OCI-LY7 (cell line): ENCODE data around the gene TMEM109. TPM values are rescaled to one million over a fixed set of nuclear protein-coding genes. Genes with fewer than 3 reads are reported as not detected.

Source experiments
- BruUV-seq: library from RNA; stranded (reverse); fragments of 400-500 nt; replicated peaks from 2 replicates; lab custom pipeline; 2021; lab: Mats Ljungman, UMichigan
- CTCF ChIA-PET: fragments of 300-600 bp; sonication (Branson Sonifier 250); formaldehyde crosslinking; loops from one replicate; lab custom pipeline; 2022; ENCODE audit warnings: antibody characterized with exemption; ENCODE audit not compliant: unreplicated experiment; lab: Charles Lee
- POLR2A ChIA-PET: fragments of 300-600 bp; sonication (Branson Sonifier 250); formaldehyde crosslinking; loops from one replicate; lab custom pipeline; 2022; ENCODE audit warnings: antibody characterized with exemption; lab: Charles Lee
- DNase-seq: peaks from one replicate; pipeline ENCODE4 v3.0.0-alpha.2; 2015; ENCODE audit warnings: low spot score
- H2AFZ ChIP-seq: fragments of 200-600 bp; sonication (generic), shearing (Covaris generic); 2 replicates; pipeline ENCODE4 v1.6.1; 2014; ENCODE audit warnings: mild to moderate bottlenecking, antibody characterized with exemption, low read length, moderate library complexity
- H3K27ac ChIP-seq: fragments of 200-600 bp; sonication (generic); 2 replicates; pipeline ENCODE4 v1.5.1; 2014; ENCODE audit warnings: mixed run types, low read depth, mild to moderate bottlenecking, moderate library complexity, low read length, inconsistent platforms; ENCODE audit not compliant: poor library complexity, severe bottlenecking
- H3K36me3 ChIP-seq: fragments of 200-600 bp; sonication (generic); 2 replicates; pipeline ENCODE4 v1.6.1; 2014; ENCODE audit warnings: mild to moderate bottlenecking, antibody characterized with exemption, low read length, moderate library complexity, mixed read lengths; ENCODE audit not compliant: insufficient read depth
- H3K4me1 ChIP-seq: fragments of 200-600 bp; sonication (generic); 2 replicates; pipeline ENCODE4 v1.5.1; 2014; ENCODE audit warnings: mild to moderate bottlenecking, low read length; ENCODE audit not compliant: insufficient read depth, poor library complexity, severe bottlenecking
- H3K4me2 ChIP-seq: fragments of 200-600 bp; sonication (generic); 2 replicates; pipeline ENCODE4 v1.6.1; 2014; ENCODE audit warnings: mild to moderate bottlenecking, low read length
- H3K4me3 ChIP-seq: fragments of 200-600 bp; sonication (generic); 2 replicates; pipeline ENCODE4 v1.5.1; 2014; ENCODE audit warnings: mild to moderate bottlenecking, low read depth, low read length; ENCODE audit not compliant: poor library complexity, severe bottlenecking
- H3K79me2 ChIP-seq: fragments of 200-600 bp; sonication (generic); 2 replicates; pipeline ENCODE4 v1.6.1; 2016; ENCODE audit warnings: low read depth, mild to moderate bottlenecking, low read length, moderate library complexity, mixed read lengths; ENCODE audit not compliant: insufficient read depth
- H3K9me2 ChIP-seq: fragments of 200-600 bp; sonication (generic); 2 replicates; pipeline ENCODE4 v1.6.1; 2016; ENCODE audit warnings: mild to moderate bottlenecking, low read length, mixed read lengths; ENCODE audit not compliant: insufficient read depth
- H3K9me3 ChIP-seq: fragments of 200-600 bp; sonication (generic); 2 replicates; pipeline ENCODE4 v1.6.1; 2014; ENCODE audit warnings: mild to moderate bottlenecking, mixed run types, low read length, mixed read lengths
- H4K20me1 ChIP-seq: fragments of 200-600 bp; sonication (generic); 2 replicates; pipeline ENCODE4 v1.6.1; 2014; ENCODE audit warnings: mild to moderate bottlenecking, antibody characterized with exemption, low read length, moderate library complexity, mixed read lengths; ENCODE audit not compliant: insufficient read depth
- CTCF ChIP-seq: fragments of 200-600 bp; sonication (generic); conservative IDR thresholded peaks from 2 replicates; pipeline ENCODE4 v1.5.1; 2014; ENCODE audit warnings: mild to moderate bottlenecking, antibody characterized with exemption, low read length, moderate library complexity, mixed read lengths
- EZH2phosphoT487 ChIP-seq: fragments of 200-600 bp; sonication (generic); IDR thresholded peaks from 2 replicates; pipeline ENCODE4 v1.6.1; 2018; ENCODE audit warnings: low read depth, borderline replicate concordance, mild to moderate bottlenecking, mixed run types, antibody characterized with exemption, low read length, moderate library complexity, mixed read lengths
- intact Hi-C: fragments of 100-400 bp; cut with micrococcal nuclease; formaldehyde crosslinking; loops from one replicate; pipeline ENCODE4 v1.10.0; 2022; ENCODE audit not compliant: unreplicated experiment
- total RNA-seq, 2 experiments: library from RNA; depleted of rRNA in 1 of 2; stranded (reverse); fragments of >200 nt in 1 of 2; shearing (Covaris generic) in 1 of 2; gene quantifications; 2 replicates each; pipeline ENCODE4 v1.2.3, GENCODE V29; 2014 to 2022

Gene TMEM109
- total RNA-seq, 2 experiments from 2014 or later = 57.0 to 67.8 TPM

DNA sequence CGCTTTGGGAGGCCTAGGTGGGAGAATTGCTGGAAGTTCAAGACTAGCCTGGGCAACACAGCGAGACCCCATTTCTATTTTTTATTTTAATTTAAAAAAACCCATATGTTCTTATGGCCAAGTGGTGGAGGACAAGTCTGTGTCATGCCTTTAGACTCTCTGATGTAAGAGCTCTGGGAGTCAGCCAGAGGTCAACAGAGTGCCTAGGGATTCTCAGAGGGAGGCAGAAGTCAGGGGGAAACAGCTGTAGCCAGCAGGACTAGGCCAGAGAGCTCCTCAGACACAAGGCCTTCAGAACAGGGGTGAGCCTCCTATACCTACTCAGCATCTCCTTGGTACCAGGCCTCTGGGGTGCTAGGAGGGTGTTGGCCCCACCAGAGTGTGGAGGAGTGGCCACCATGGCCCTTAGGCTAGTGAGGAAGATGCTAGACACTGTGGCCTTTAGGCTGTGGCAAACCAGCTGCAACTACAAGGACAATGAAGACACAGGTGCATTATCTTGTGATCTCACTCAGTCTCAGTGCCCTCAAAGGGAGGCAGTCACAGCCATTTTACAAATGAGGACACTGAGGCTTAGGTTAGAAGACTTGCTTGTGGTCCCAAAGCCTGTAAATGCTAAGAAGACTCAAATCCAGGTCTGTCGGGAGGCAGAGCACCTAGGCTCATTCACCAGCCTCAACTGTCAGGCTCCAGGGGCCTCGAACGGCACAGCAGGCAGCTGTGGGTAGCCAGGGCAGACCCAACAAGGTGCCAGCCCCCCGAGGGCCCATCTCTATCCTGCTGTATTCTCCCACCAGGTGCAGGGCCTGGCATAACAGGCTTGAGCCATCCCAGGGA lies 41.6 kb upstream of the TMEM109 start:
- POLR2A ChIA-PET = no interaction called here
- Histone ChIP-seq H3K4me2 (no peak overlapping the region), H3K9me2 (no peaks in the 10 kb centered on the region), H4K20me1 (no peaks in the 10 kb centered on the region), H2AFZ (no peak overlapping the region), H3K4me3 (no peak overlapping the region), H3K36me3 (0 out of 2 replicates have a peak, but pooled peaks cover 4% of the 10 kb centered on the region), H3K27ac (no peak overlapping the region), H3K9me3 (no peaks in the 10 kb centered on the region), H3K79me2 (no peaks in the 10 kb centered on the region), H3K4me1 (no peaks in the 10 kb centered on the region)
- no peak for DNase-seq
- intact Hi-C loops = no loop called here
- CTCF ChIA-PET = no interaction called here
- BruUV-seq = no TSS peak
- no peak for TF ChIP-seq EZH2phosphoT487
- TF ChIP-seq CTCF = no peak

DNA sequence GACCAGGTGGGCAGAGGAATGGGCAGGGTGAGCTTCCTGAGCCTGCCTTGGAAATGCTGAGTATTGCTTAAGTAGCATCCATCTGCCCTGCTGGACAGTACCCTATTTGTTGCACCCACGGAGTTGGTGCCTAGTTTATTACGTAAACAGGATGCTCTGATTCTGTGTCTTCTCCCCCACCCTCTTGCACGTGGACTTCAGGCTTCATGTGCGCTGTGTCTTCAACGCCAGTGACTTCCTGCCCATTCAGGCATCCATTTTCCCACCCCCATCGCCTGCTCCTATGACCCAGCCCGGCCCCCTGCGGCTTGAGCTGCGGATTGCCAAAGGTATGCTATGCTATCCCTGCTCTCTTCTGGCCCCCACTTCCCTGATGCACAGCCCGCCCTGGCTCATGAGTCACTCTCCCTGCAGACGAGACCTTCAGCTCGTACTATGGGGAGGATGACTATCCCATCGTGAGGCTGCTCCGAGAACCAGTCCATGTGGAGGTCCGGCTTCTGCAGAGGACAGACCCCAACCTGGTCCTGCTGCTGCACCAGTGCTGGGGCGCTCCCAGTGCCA lies 40.9 kb upstream of the TMEM109 start:
- Histone ChIP-seq H3K36me3 (0 out of 2 replicates have a peak, but pooled peaks cover 11% of the 10 kb centered on the region), H3K9me2 (no peaks in the 10 kb centered on the region), H3K9me3 (no peaks in the 10 kb centered on the region), H3K4me2 (no peak overlapping the region), H2AFZ (no peak overlapping the region), H3K4me3 (no peak overlapping the region), H3K79me2 (no peaks in the 10 kb centered on the region), H3K27ac (no peak overlapping the region), H4K20me1 (no peaks in the 10 kb centered on the region), H3K4me1 (no peaks in the 10 kb centered on the region)
- DNase-seq = no peak
- ChIA-PET POLR2A (no interaction called here), CTCF (interaction anchor here (0.7 kb wide), 1 partner anchor 602 kb away, joined by 7 read pairs; no protein-coding TSS in a partner anchor)
- TF ChIP-seq EZH2phosphoT487 (no peak), CTCF (no peak)
- BruUV-seq = no TSS peak
- intact Hi-C loops = no loop called here
